ENCODE measurements around the gene PTCD1.

DNA sequence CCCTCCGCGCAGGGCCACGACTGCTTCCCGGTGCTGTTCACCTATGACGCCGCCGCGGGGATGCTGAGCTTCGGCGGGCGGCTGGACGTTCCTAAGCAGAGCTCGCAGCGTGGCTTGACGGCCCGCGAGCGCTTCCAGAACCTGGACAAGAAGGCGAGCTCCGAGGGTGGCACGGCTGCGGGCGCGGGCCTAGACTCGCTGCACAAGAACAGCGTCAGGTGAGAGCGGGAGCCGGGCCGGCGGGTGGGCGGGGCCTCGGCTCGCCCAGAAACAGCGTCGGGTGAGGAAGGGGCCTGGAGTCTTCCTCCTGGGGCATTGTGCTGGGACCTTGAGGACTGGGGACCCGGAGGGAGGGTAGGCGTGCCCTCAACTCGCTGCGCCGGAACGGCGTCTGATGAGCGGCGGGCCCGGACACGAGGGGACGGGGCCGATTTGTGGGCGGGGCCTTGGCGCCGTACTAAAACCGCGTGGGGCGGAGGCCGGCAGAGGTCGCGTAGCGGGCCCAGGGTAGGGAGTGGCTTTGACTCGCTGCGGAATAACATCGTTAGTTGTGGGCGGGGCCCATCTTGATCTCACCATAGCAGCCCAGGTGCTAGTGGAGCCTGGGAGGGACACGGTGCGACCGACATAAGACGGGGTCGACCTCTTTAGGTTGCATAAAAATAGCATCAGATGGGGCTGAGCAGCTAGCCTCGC is 45.8 kb downstream of the PTCD1 start:
- TF ChIP-seq ZBTB43 (CRISPR knock-in tag; IDR thresholded peaks at IDR 0.05) (no peak), RFX7 (CRISPR knock-in tag; IDR thresholded peaks at IDR 0.05) (no peak)
